ENCODE measurements around the gene UTRN.

- TF ChIP-seq CTCF (IDR thresholded peaks at IDR 0.05) (no peak), POLR2A (IDR thresholded peaks at IDR 0.05) (no peak)
These were observed 3.9 kb downstream of the UTRN start for GRCh38 chr6:144289006-144289405.
